ENCODE data around the gene PIGA. TPM values are rescaled to one million over a fixed set of nuclear protein-coding genes. Genes with fewer than 3 reads are reported as not detected.

Gene PIGA
- total RNA-seq, 1 experiment from 2014 or later: 13.9 TPM

DNA sequence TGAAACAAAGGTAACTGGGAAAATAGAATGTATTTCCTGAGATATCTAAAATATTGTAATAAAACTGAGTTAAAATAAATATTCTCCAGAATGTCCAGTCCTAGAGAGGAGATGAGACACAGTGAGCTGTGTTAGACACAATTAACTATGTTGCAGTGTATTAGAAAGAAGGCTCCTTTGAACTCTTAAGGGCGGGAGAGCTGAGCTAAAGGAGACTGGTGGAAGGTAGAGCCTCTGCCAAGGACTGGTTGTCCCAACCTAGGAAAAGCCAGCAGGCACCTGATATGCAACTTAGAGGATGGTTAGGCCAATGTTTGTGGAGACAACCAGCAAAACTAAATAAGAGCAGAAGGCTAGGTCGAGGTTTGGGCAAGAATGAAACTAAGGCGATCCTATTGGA, 24.2 kb downstream of the PIGA start:
- H3K27ac Mint-ChIP-seq: no peak overlapping the region
- no peaks in the 10 kb centered on the region for H4K20me1 ChIP-seq (ENCODE audit: control insufficient read depth, insufficient read depth, insufficient read length)
- no peak overlapping the region for H2BK20ac ChIP-seq (ENCODE audit: low read depth, low read length, poor library complexity, severe bottlenecking)
- no peak overlapping the region for H4K5ac ChIP-seq (ENCODE audit: insufficient read length, low read depth, low read length)
- no peak overlapping the region for H3K4me3 Mint-ChIP-seq
- H3K23ac ChIP-seq (ENCODE audit: insufficient read length, low read depth, low read length): no peak overlapping the region
- no peaks in the 10 kb centered on the region for H3K79me2 ChIP-seq (ENCODE audit: insufficient read depth, low read length)
- H3K9me3 ChIP-seq (ENCODE audit: control insufficient read depth, low read depth, low read length): no peaks in the 10 kb centered on the region
- no peaks in the 10 kb centered on the region for H3K4me1 ChIP-seq (ENCODE audit: insufficient read depth, low read length)
- H2BK15ac ChIP-seq (ENCODE audit: low read depth, low read length): no peak overlapping the region
- no peak overlapping the region for H3K27ac ChIP-seq (ENCODE audit: insufficient read length, low read depth, low read length)
- H2AFZ ChIP-seq (ENCODE audit: low read length): no peak overlapping the region
- H2AK5ac ChIP-seq (ENCODE audit: insufficient read length, low read length): no peak overlapping the region
- no peak overlapping the region for H4K91ac ChIP-seq (ENCODE audit: insufficient read length, low read depth, low read length)
- H3K23me2 ChIP-seq (ENCODE audit: insufficient read length, low read depth, low read length, poor library complexity, severe bottlenecking): no peaks in the 10 kb centered on the region
- no peak overlapping the region for H3K4ac ChIP-seq (ENCODE audit: low read depth, low read length)
- H3K18ac ChIP-seq (ENCODE audit: insufficient read length, low read depth, low read length): no peak overlapping the region
- WGBS (ENCODE audit: extremely low coverage, insufficient read length, low lambda C conversion rate): no CpG with 5 or more reads among the region's 3 CpGs
- no peaks in the 10 kb centered on the region for H3K4me1 Mint-ChIP-seq
- H3K27me3 ChIP-seq (ENCODE audit: insufficient read depth, low read length): no peaks in the 10 kb centered on the region
- no peaks in the 10 kb centered on the region for H3K79me1 ChIP-seq (ENCODE audit: insufficient read depth, low read depth, low read length, poor library complexity, severe bottlenecking)
- TF ChIP-seq, protein P1, sequence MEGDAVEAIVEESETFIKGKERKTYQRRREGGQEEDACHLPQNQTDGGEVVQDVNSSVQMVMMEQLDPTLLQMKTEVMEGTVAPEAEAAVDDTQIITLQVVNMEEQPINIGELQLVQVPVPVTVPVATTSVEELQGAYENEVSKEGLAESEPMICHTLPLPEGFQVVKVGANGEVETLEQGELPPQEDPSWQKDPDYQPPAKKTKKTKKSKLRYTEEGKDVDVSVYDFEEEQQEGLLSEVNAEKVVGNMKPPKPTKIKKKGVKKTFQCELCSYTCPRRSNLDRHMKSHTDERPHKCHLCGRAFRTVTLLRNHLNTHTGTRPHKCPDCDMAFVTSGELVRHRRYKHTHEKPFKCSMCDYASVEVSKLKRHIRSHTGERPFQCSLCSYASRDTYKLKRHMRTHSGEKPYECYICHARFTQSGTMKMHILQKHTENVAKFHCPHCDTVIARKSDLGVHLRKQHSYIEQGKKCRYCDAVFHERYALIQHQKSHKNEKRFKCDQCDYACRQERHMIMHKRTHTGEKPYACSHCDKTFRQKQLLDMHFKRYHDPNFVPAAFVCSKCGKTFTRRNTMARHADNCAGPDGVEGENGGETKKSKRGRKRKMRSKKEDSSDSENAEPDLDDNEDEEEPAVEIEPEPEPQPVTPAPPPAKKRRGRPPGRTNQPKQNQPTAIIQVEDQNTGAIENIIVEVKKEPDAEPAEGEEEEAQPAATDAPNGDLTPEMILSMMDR (conservative IDR thresholded peaks at IDR 0.05): no peak
- H3K9ac ChIP-seq (ENCODE audit: extremely low read depth, insufficient read length, low read length): no peak overlapping the region
- H3K4me2 ChIP-seq (ENCODE audit: insufficient read depth, insufficient read length, low read length): no peak overlapping the region
- H2BK12ac ChIP-seq (ENCODE audit: insufficient read length, low read depth, low read length): no peak overlapping the region
- no peak overlapping the region for H3K14ac ChIP-seq (ENCODE audit: insufficient read depth, low read length)
- peaks cover 14 to 30% of the 10 kb centered on the region in 2 experiments; a peak in 4 of 5 replicates for H3K9me3 Mint-ChIP-seq
- H4K8ac ChIP-seq (replicated peaks; ENCODE audit: insufficient read length, low read depth, low read length): no peak overlapping the region
- no peak overlapping the region for H3T11ph ChIP-seq (ENCODE audit: low read length)
- H2BK120ac ChIP-seq (ENCODE audit: low read depth, low read length, poor library complexity, severe bottlenecking): no peak overlapping the region
- H3K56ac ChIP-seq (ENCODE audit: insufficient read length, low read depth, low read length): no peak overlapping the region
- no peak overlapping the region for H2BK5ac ChIP-seq (ENCODE audit: insufficient read length, low read length)
- H3K27me3 Mint-ChIP-seq (ENCODE audit: low read depth): peaks cover 2% of the 10 kb centered on the region
- no peaks in the 10 kb centered on the region; a peak in 2 of 7 replicates for H3K36me3 Mint-ChIP-seq (ENCODE audit: insufficient read depth in 1 of 3, low read depth in 3 of 3)
- DNase-seq: no peak
